ENCODE measurements around the gene COPS9.

GRCh38 chr2:240162032-240162431 is 25.9 kb upstream of the COPS9 start:
- TF ChIP-seq POLR2AphosphoS5 (IDR thresholded peaks at IDR 0.05; ENCODE audit: low read depth, low read length) (no peak), SIN3A (IDR thresholded peaks at IDR 0.05; ENCODE audit: borderline replicate concordance, insufficient read depth, low read length) (no peak), TAF1 (IDR thresholded peaks at IDR 0.05; ENCODE audit: borderline replicate concordance, insufficient read depth, low read length) (no peak), REST (IDR thresholded peaks at IDR 0.05; ENCODE audit: insufficient read depth in 1 of 2, low read depth in 2 of 2, low read length in 2 of 2) (no peak)
